Adipocyte (in vitro differentiated cells): ENCODE data around the gene CYP3A4.
"Not testable (repeated sequence)": the region's sequence is repeated elsewhere in the genome, so short reads cannot be mapped to it uniquely, and the experiment has no call there.

Experiments used
- DNase-seq: peaks from one replicate; pipeline ENCODE4 v3.0.0-alpha.2; 2015; ENCODE audit warnings: low read depth
- H3K27me3 ChIP-seq: replicated peaks from 2 replicates; pipeline ENCODE4 v1.7.0; 2013; ENCODE audit warnings: mild to moderate bottlenecking, low read length, moderate library complexity; ENCODE audit not compliant: control insufficient read depth, insufficient read depth
- H3K36me3 ChIP-seq: 2 replicates; pipeline ENCODE4 v1.7.0; 2013; ENCODE audit warnings: low read length, mild to moderate bottlenecking, moderate library complexity; ENCODE audit not compliant: control insufficient read depth, insufficient read depth, severe bottlenecking
- H3K4me1 ChIP-seq: 2 replicates; pipeline ENCODE4 v1.7.0; 2013; ENCODE audit warnings: mild to moderate bottlenecking, low read length, moderate library complexity; ENCODE audit not compliant: control insufficient read depth, insufficient read depth
- H3K4me3 ChIP-seq: 2 replicates; pipeline ENCODE4 v1.7.0; 2013; ENCODE audit warnings: mild to moderate bottlenecking, low read length, moderate library complexity
- H3K9ac ChIP-seq: 2 replicates; pipeline ENCODE4 v1.7.0; 2013; ENCODE audit warnings: mild to moderate bottlenecking, low read length, moderate library complexity
- H3K9me3 ChIP-seq: 2 replicates; pipeline ENCODE4 v1.7.0; 2013; ENCODE audit warnings: mild to moderate bottlenecking, low read length, moderate library complexity; ENCODE audit not compliant: control insufficient read depth

The CYP3A4 gene

DNA sequence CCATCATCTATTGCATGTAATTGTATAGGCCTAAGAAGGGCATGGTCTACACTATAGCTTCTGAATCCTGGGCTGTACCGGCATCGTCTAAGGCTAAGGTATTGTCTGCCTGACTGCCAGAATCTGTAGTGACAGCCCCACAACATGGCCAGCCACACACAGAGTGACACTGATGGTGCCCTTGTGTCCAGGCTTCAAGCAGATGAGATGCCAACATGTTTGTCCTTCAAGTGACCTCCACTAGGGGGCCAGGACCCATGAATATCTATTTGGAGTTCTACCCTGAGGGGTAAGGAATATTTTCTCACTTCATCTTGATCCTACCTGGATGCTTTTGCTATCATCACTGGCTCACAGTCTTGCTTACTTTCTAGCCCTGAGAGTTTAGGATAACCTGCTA, 50.5 kb downstream of the CYP3A4 start:
- H3K27me3 ChIP-seq = no peaks in the 10 kb centered on the region
- no peaks in the 10 kb centered on the region for H3K9me3 ChIP-seq
- H3K4me3 ChIP-seq = no peak overlapping the region
- H3K4me1 ChIP-seq = peaks cover 15% of the 10 kb centered on the region
- no peak for DNase-seq
- no peak overlapping the region for H3K9ac ChIP-seq
- H3K36me3 ChIP-seq = no peaks in the 10 kb centered on the region

- Histone ChIP-seq H3K4me1 (peaks cover 13% of the 10 kb centered on the region), H3K36me3 (no peaks in the 10 kb centered on the region), H3K9me3 (no peaks in the 10 kb centered on the region), H3K4me3 (no peak overlapping the region), H3K27me3 (no peaks in the 10 kb centered on the region), H3K9ac (no peak overlapping the region)
- no peak for DNase-seq
Measured at GRCh38 chr7:99733003-99733402, 51.0 kb downstream of the CYP3A4 start.

GRCh38 chr7:99731638-99732374, 52.2 kb downstream of the CYP3A4 start:
- Histone ChIP-seq H3K4me1 (peaks cover 10% of the 10 kb centered on the region), H3K9ac (no peak overlapping the region), H3K4me3 (no peak overlapping the region), H3K9me3 (no peaks in the 10 kb centered on the region), H3K27me3 (no peaks in the 10 kb centered on the region), H3K36me3 (no peaks in the 10 kb centered on the region)
- DNase-seq = no peak

GRCh38 chr7:99730992-99731391, 53.0 kb downstream of the CYP3A4 start:
- Histone ChIP-seq H3K4me3 (no peak overlapping the region), H3K27me3 (no peaks in the 10 kb centered on the region), H3K9me3 (no peaks in the 10 kb centered on the region), H3K9ac (no peak overlapping the region), H3K4me1 (peaks cover 10% of the 10 kb centered on the region), H3K36me3 (no peaks in the 10 kb centered on the region)
- DNase-seq = no peak

- H3K9me3 ChIP-seq = no peaks in the 10 kb centered on the region
- H3K4me3 ChIP-seq = no peak overlapping the region
- no peak overlapping the region for H3K9ac ChIP-seq
- peaks cover 10% of the 10 kb centered on the region for H3K4me1 ChIP-seq
- DNase-seq = no peak
- peaks cover 4% of the 10 kb centered on the region for H3K27me3 ChIP-seq
- H3K36me3 ChIP-seq = no peaks in the 10 kb centered on the region
Measured at GRCh38 chr7:99730238-99730810, 53.7 kb downstream of the CYP3A4 start.

- Histone ChIP-seq H3K4me1 (peaks cover 10% of the 10 kb centered on the region), H3K4me3 (no peak overlapping the region), H3K36me3 (no peaks in the 10 kb centered on the region), H3K27me3 (peaks cover 4% of the 10 kb centered on the region), H3K9ac (no peak overlapping the region), H3K9me3 (no peaks in the 10 kb centered on the region)
- peak; percentile 83 for DNase-seq
Measured at GRCh38 chr7:99729486-99730237, 54.3 kb downstream of the CYP3A4 start.

GRCh38 chr7:99728615-99729014, 55.4 kb downstream of the CYP3A4 start:
- no peak for DNase-seq
- H3K9ac ChIP-seq = no peak overlapping the region
- H3K9me3 ChIP-seq = no peaks in the 10 kb centered on the region
- H3K4me3 ChIP-seq = no peak overlapping the region
- no peaks in the 10 kb centered on the region for H3K36me3 ChIP-seq
- H3K4me1 ChIP-seq = peaks cover 10% of the 10 kb centered on the region
- H3K27me3 ChIP-seq = peaks cover 4% of the 10 kb centered on the region

GRCh38 chr7:99723201-99723600, 60.8 kb downstream of the CYP3A4 start:
- H3K4me1 ChIP-seq = peaks cover 15% of the 10 kb centered on the region
- H3K9ac ChIP-seq, H3K9me3 ChIP-seq, H3K27me3 ChIP-seq, H3K36me3 ChIP-seq, H3K4me3 ChIP-seq, DNase-seq: not testable (repeated sequence)

DNA sequence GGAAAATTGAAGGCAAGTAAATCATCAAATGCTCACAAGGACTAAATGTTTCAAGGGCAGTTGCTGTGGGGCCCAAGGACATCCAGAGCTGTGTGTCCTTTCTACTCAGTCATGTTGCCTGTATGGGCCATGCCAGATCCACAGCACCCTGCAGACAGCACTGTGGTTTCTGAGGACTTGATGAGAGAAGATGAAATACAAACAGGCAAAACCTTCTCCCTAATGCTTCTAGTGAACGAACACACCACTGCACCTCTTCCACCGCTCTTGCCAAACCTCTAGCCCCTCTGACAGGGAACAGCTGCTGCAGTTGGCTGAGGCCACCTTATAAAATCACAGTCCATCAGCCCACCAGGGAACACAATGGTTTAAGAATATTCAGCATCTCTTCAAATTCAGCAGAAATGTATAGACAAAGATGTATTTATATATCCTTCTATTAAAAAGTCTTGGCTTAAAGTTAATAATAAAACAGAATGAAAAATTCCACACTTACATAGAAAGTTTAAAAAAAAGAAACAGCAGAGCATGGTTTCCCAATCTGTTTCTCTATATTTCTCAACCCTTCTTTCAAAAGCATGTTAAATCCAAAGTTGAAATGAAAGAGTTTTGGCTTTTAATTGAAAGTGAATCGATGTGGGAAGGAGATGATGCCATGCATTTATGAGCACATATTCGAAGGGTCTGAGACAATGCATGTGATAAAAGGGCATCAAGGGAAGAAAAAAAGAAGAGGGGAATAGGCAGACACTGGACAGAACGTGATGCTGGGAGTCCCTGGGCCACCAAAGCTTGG, 63.0 kb downstream of the CYP3A4 start:
- peak; percentile 1 for DNase-seq
- H3K27me3 ChIP-seq = peaks cover 4% of the 10 kb centered on the region

GRCh38 chr7:99719996-99720769, 63.8 kb downstream of the CYP3A4 start:
- no peaks in the 10 kb centered on the region for H3K27me3 ChIP-seq
- peaks cover 1% of the 10 kb centered on the region for H3K9me3 ChIP-seq
- H3K4me1 ChIP-seq = peaks cover 15% of the 10 kb centered on the region
- no peak for DNase-seq
- no peak overlapping the region for H3K9ac ChIP-seq
- H3K4me3 ChIP-seq = no peak overlapping the region
- H3K36me3 ChIP-seq = no peaks in the 10 kb centered on the region

More for the DNA sequence above, 63.0 kb downstream of the CYP3A4 start:
- Histone ChIP-seq H3K9ac (no peak overlapping the region), H3K4me3 (no peak overlapping the region), H3K36me3 (no peaks in the 10 kb centered on the region), H3K9me3 (no peaks in the 10 kb centered on the region), H3K4me1 (peaks cover 15% of the 10 kb centered on the region)
